Erythroblast (primary cell): ENCODE data around the gene OLIG3.

Experiments used
- GATA1 ChIP-seq: IDR thresholded peaks from 2 replicates; pipeline ENCODE4 v1.6.1; 2011; ENCODE audit warnings: low read depth, mild to moderate bottlenecking, control low read depth, low read length, moderate library complexity
- POLR2A ChIP-seq: IDR thresholded peaks from 2 replicates; pipeline ENCODE4 v1.6.1; 2011; ENCODE audit warnings: mild to moderate bottlenecking, low read length

- TF ChIP-seq POLR2A (no peak), GATA1 (no peak)
Measured at GRCh38 chr6:137465378-137466009, 28.7 kb downstream of the OLIG3 start.
